Subcutaneous adipose tissue (tissue), 4 donors: ENCODE results near the gene SLC7A6. TPM values are rescaled to one million over a fixed set of nuclear protein-coding genes. Genes with fewer than 3 reads are reported as not detected.

Experiments
- total RNA-seq, 4 donors: library from RNA; depleted of rRNA; stranded (reverse); fragments of >200 nt; gene quantifications; one replicate each; pipeline ENCODE4 v1.1.0, GENCODE V29; 2016
- TF ChIP-seq, protein P1 (sequence below): fragments of 450-650 bp; IDR thresholded peaks from one replicate; pipeline ENCODE4 v1.5.1; 2016; ENCODE audit warnings: low read depth, mild to moderate bottlenecking, control low read depth, antibody characterized with exemption, moderate library complexity

SLC7A6 gene
- total RNA-seq, 4 donors from 2014 or later = 87.4 to 494 (median 177) TPM

GRCh38 chr16:68281368-68282063, 17.2 kb downstream of the SLC7A6 start:
- TF ChIP-seq, protein P1, sequence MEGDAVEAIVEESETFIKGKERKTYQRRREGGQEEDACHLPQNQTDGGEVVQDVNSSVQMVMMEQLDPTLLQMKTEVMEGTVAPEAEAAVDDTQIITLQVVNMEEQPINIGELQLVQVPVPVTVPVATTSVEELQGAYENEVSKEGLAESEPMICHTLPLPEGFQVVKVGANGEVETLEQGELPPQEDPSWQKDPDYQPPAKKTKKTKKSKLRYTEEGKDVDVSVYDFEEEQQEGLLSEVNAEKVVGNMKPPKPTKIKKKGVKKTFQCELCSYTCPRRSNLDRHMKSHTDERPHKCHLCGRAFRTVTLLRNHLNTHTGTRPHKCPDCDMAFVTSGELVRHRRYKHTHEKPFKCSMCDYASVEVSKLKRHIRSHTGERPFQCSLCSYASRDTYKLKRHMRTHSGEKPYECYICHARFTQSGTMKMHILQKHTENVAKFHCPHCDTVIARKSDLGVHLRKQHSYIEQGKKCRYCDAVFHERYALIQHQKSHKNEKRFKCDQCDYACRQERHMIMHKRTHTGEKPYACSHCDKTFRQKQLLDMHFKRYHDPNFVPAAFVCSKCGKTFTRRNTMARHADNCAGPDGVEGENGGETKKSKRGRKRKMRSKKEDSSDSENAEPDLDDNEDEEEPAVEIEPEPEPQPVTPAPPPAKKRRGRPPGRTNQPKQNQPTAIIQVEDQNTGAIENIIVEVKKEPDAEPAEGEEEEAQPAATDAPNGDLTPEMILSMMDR = no peak

DNA sequence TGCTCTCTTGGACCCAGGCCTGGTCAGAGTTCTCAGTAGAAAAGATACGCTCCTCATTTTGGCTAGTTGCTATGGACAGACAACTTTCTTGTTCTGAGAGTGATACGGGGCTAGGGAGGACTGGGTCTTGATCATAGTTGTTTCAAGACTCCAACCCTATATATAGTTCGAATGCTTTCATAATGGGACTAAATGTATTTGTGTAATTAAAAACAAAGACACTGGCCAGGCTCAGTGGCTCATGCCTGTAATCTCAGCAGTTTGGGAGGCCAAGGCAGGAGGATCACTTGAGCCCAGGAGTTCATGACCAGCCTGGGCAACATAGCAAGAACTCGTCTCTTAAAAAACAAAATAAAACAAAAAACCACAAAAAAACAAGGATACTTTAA, 17.7 kb downstream of the SLC7A6 start:
- TF ChIP-seq, protein P1 = no peak

DNA sequence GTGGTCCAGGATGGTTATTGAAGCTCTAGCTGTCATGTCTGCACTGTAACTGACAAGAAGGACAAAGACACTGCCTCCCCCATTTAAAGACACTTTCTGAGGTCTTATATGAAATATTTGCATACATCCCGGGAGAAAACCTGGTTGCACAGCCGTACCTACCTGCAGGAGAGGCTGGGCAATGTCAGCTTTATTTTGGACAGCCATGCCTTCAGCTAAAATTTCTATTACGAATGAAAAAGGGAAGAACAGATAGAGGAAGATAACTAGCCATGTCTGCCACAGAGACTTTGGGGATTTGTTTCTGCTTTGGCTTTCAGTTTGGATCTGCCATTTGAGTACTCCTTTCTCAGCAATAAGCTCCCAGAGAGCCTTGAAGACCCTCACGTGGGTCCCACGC, 19.0 kb downstream of the SLC7A6 start:
- TF ChIP-seq, protein P1 = no peak

GRCh38 chr16:68283801-68284598, 19.7 kb downstream of the SLC7A6 start:
- TF ChIP-seq, protein P1 = no peak

GRCh38 chr16:68284847-68285246, 20.5 kb downstream of the SLC7A6 start:
- TF ChIP-seq, protein P1 = no peak

GRCh38 chr16:68285683-68286082, 21.4 kb downstream of the SLC7A6 start:
- TF ChIP-seq, protein P1 = no peak
